ENCODE measurements around the gene MROH8.

Gene MROH8

DNA sequence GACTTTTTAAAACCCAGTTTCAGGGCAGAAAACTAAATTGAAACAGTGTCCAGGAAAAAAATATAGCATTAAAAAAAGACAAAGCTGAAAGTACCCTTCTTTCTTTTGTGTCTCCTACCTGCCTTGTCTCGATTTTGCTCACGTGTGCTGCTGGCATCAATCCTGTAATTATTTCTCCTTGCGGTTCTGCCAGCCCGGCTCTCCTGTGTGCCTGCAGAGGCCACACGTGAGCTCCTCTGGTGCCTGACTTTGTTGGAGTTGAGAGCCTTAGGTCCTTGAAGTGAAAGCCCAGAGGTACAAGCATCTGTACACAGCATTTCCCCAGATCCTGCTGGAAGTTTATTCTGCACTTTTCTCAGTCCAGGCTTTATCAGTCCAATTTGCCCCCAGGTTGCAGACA is 45.8 kb upstream of the MROH8 start:
- Histone ChIP-seq H3K4me3 (IDR thresholded peaks at IDR 0.05; ENCODE audit: insufficient read depth, low read depth, low read length) (no peak overlapping the region), H3K27ac (no peak overlapping the region), H4K20me1 (ENCODE audit: insufficient read depth) (no peaks in the 10 kb centered on the region), H3K4me2 (no peak overlapping the region), H3K4me1 (ENCODE audit: low read depth, poor library complexity, severe bottlenecking) (peaks cover 19% of the 10 kb centered on the region), H3K79me2 (ENCODE audit: insufficient read depth, low read depth) (no peaks in the 10 kb centered on the region), H3K27me3 (ENCODE audit: insufficient read depth, low read depth) (no peaks in the 10 kb centered on the region), H2AFZ (ENCODE audit: low read depth) (no peak overlapping the region), H3K9ac (no peak overlapping the region), H3K36me3 (ENCODE audit: insufficient read depth) (peaks cover 18% of the 10 kb centered on the region; the same call in 1 of the 2 replicates)
- TF ChIP-seq, protein P1, sequence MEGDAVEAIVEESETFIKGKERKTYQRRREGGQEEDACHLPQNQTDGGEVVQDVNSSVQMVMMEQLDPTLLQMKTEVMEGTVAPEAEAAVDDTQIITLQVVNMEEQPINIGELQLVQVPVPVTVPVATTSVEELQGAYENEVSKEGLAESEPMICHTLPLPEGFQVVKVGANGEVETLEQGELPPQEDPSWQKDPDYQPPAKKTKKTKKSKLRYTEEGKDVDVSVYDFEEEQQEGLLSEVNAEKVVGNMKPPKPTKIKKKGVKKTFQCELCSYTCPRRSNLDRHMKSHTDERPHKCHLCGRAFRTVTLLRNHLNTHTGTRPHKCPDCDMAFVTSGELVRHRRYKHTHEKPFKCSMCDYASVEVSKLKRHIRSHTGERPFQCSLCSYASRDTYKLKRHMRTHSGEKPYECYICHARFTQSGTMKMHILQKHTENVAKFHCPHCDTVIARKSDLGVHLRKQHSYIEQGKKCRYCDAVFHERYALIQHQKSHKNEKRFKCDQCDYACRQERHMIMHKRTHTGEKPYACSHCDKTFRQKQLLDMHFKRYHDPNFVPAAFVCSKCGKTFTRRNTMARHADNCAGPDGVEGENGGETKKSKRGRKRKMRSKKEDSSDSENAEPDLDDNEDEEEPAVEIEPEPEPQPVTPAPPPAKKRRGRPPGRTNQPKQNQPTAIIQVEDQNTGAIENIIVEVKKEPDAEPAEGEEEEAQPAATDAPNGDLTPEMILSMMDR (conservative IDR thresholded peaks at IDR 0.05; ENCODE audit: low read depth, low read length) = no peak

DNA sequence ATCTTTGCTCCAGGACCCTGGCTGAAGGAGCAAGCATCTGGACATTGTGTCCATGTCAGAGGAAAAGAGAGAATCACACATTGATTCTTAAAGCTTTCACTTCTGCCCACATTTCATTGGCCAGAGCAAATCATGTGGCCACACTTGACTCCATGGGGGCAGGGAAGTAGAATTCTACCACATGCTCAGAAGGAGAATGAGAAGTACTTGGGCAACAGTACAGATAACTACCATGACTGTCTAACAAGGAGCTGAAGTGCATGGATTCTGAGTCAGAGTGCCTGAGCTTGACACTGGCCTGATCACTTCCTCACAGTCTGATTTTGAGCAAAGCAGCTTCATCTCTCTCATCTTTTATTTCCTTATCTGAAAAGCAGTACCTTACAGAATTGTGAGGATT is 43.7 kb upstream of the MROH8 start:
- TF ChIP-seq, protein P1 (conservative IDR thresholded peaks at IDR 0.05; ENCODE audit: low read depth, low read length) = no peak
- no peaks in the 10 kb centered on the region; the same call in 1 of the 2 replicates for H3K79me2 ChIP-seq (ENCODE audit: insufficient read depth, low read depth)
- H3K27ac ChIP-seq = no peak overlapping the region
- no peak overlapping the region for H2AFZ ChIP-seq (ENCODE audit: low read depth)
- H3K4me3 ChIP-seq (IDR thresholded peaks at IDR 0.05; ENCODE audit: insufficient read depth, low read depth, low read length) = no peak overlapping the region
- peaks cover 25% of the 10 kb centered on the region; the same call in 1 of the 2 replicates for H3K36me3 ChIP-seq (ENCODE audit: insufficient read depth)
- H3K9ac ChIP-seq = no peak overlapping the region
- H3K4me1 ChIP-seq (ENCODE audit: low read depth, poor library complexity, severe bottlenecking) = peaks cover 19% of the 10 kb centered on the region
- no peaks in the 10 kb centered on the region for H3K27me3 ChIP-seq (ENCODE audit: insufficient read depth, low read depth)
- H4K20me1 ChIP-seq (ENCODE audit: insufficient read depth) = no peaks in the 10 kb centered on the region
- no peak overlapping the region for H3K4me2 ChIP-seq

DNA sequence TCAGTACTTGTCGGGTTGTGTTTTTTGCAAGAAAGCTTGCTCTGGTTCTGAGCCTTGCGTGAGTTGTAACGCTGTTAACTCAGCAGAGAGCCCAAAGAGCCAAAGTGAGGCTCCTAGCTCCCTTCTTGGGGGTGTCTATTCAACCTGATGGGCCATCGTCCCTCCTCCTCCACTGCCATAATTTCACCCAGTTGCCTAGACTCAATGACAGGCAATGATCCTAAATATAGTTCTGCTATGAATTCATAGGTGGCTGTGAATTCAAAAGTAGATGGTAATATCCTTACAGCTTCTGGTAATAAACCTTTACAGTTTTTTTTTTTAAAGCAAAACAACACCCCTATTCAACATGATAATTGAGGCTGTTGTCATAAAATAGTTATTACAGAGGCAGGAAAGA is 42.7 kb upstream of the MROH8 start:
- no peaks in the 10 kb centered on the region for H3K27me3 ChIP-seq (ENCODE audit: insufficient read depth, low read depth)
- H4K20me1 ChIP-seq (ENCODE audit: insufficient read depth) = no peaks in the 10 kb centered on the region
- no peak overlapping the region for H3K27ac ChIP-seq
- no peak overlapping the region for H3K4me3 ChIP-seq (IDR thresholded peaks at IDR 0.05; ENCODE audit: insufficient read depth, low read depth, low read length)
- H3K9ac ChIP-seq = no peak overlapping the region
- H3K79me2 ChIP-seq (ENCODE audit: insufficient read depth, low read depth) = no peaks in the 10 kb centered on the region; the same call in 1 of the 2 replicates
- TF ChIP-seq, protein P1 (conservative IDR thresholded peaks at IDR 0.05; ENCODE audit: low read depth, low read length) = no peak
- no peak overlapping the region for H2AFZ ChIP-seq (ENCODE audit: low read depth)
- H3K36me3 ChIP-seq (ENCODE audit: insufficient read depth) = peaks cover 25% of the 10 kb centered on the region; the same call in 1 of the 2 replicates
- H3K4me1 ChIP-seq (ENCODE audit: low read depth, poor library complexity, severe bottlenecking) = peaks cover 19% of the 10 kb centered on the region
- no peak overlapping the region for H3K4me2 ChIP-seq

- H3K4me2 ChIP-seq = no peak overlapping the region
- no peak overlapping the region for H3K27ac ChIP-seq
- peaks cover 19% of the 10 kb centered on the region for H3K4me1 ChIP-seq (ENCODE audit: low read depth, poor library complexity, severe bottlenecking)
- no peaks in the 10 kb centered on the region; the same call in 1 of the 2 replicates for H3K79me2 ChIP-seq (ENCODE audit: insufficient read depth, low read depth)
- no peak overlapping the region for H2AFZ ChIP-seq (ENCODE audit: low read depth)
- no peak overlapping the region for H3K4me3 ChIP-seq (IDR thresholded peaks at IDR 0.05; ENCODE audit: insufficient read depth, low read depth, low read length)
- H3K27me3 ChIP-seq (ENCODE audit: insufficient read depth, low read depth) = no peaks in the 10 kb centered on the region
- H3K36me3 ChIP-seq (ENCODE audit: insufficient read depth) = peaks cover 25% of the 10 kb centered on the region; the same call in 1 of the 2 replicates
- no peak overlapping the region for H3K9ac ChIP-seq
- TF ChIP-seq, protein P1 (conservative IDR thresholded peaks at IDR 0.05; ENCODE audit: low read depth, low read length) = no peak
- H4K20me1 ChIP-seq (ENCODE audit: insufficient read depth) = no peaks in the 10 kb centered on the region
Observed at GRCh38 chr20:37220731-37221130, 41.4 kb upstream of the MROH8 start.

All from KMS-11 (cell line).